GM23248 (cell line): ENCODE data around the gene SLC2A13. TPM values are rescaled to one million over a fixed set of nuclear protein-coding genes. Genes with fewer than 3 reads are reported as not detected.

ENCODE experiments used
- DNase-seq: peaks from one replicate; pipeline ENCODE4 v3.0.0-alpha.2; 2015
- H2AFZ ChIP-seq: fragments of 200-600 bp; sonication (generic); 2 replicates; pipeline ENCODE4 v1.6.1; 2016; ENCODE audit warnings: antibody characterized with exemption
- H3F3A ChIP-seq: fragments of 200-600 bp; sonication (generic); 2 replicates; pipeline ENCODE4 v1.6.1; 2016; ENCODE audit warnings: mild to moderate bottlenecking, antibody characterized with exemption, mixed run types; ENCODE audit not compliant: insufficient read depth
- H3K27ac ChIP-seq: fragments of 200-600 bp; sonication (generic); 2 replicates; pipeline ENCODE4 v1.5.1; 2016; ENCODE audit warnings: mild to moderate bottlenecking
- H3K27me3 ChIP-seq: fragments of 200-600 bp; sonication (generic); replicated peaks from 2 replicates; pipeline ENCODE4 v1.6.1; 2016; ENCODE audit warnings: mild to moderate bottlenecking; ENCODE audit not compliant: insufficient read depth
- H3K36me3 ChIP-seq: fragments of 200-600 bp; sonication (generic); 2 replicates; pipeline ENCODE4 v1.6.1; 2016; ENCODE audit warnings: low read depth, mild to moderate bottlenecking
- H3K4me1 ChIP-seq: fragments of 200-600 bp; sonication (generic); 2 replicates; pipeline ENCODE4 v1.6.1; 2016; ENCODE audit warnings: mild to moderate bottlenecking; ENCODE audit not compliant: insufficient read depth
- H3K4me2 ChIP-seq: fragments of 200-600 bp; sonication (generic); one replicate; pipeline ENCODE4 v1.6.1; 2016; ENCODE audit warnings: mild to moderate bottlenecking; ENCODE audit not compliant: unreplicated experiment
- H3K4me3 ChIP-seq: fragments of 200-600 bp; sonication (generic); 2 replicates; pipeline ENCODE4 v1.5.1; 2016; ENCODE audit warnings: mild to moderate bottlenecking
- H3K79me2 ChIP-seq: fragments of 200-600 bp; sonication (generic); 2 replicates; pipeline ENCODE4 v1.6.1; 2016; ENCODE audit warnings: mild to moderate bottlenecking; ENCODE audit not compliant: insufficient read depth
- H3K9ac ChIP-seq: fragments of 200-600 bp; sonication (generic); 2 replicates; pipeline ENCODE4 v1.6.1; 2016; ENCODE audit warnings: mild to moderate bottlenecking
- H3K9me2 ChIP-seq: fragments of 200-600 bp; sonication (generic); 2 replicates; pipeline ENCODE4 v1.6.1; 2016; ENCODE audit warnings: mixed run types, mild to moderate bottlenecking, moderate library complexity; ENCODE audit not compliant: insufficient read depth
- H3K9me3 ChIP-seq: fragments of 200-600 bp; sonication (generic); one replicate; pipeline ENCODE4 v1.6.1; 2017; ENCODE audit warnings: low read depth
- H4K20me1 ChIP-seq: fragments of 200-600 bp; sonication (generic); 2 replicates; pipeline ENCODE4 v1.6.0; 2016; ENCODE audit not compliant: insufficient read depth
- EZH2 ChIP-seq: fragments of 200-600 bp; sonication (generic); IDR thresholded peaks from 2 replicates; pipeline ENCODE4 v1.6.1; 2018; ENCODE audit warnings: antibody characterized with exemption, mild to moderate bottlenecking; ENCODE audit not compliant: insufficient read depth, poor library complexity, severe bottlenecking
- EZH2phosphoT487 ChIP-seq: fragments of 200-600 bp; sonication (generic); IDR thresholded peaks from 2 replicates; pipeline ENCODE4 v1.6.1; 2018; ENCODE audit warnings: antibody characterized with exemption, moderate library complexity, mild to moderate bottlenecking, low read depth; ENCODE audit not compliant: insufficient read depth
- WGBS, 2 experiments: methylation state at CpG; one replicate each; pipeline ENCODE4 v1.1.6; 2015 to 2017; ENCODE audit warnings: low lambda C conversion rate in 2 of 2, low coverage in 1 of 2; ENCODE audit errors: missing lambda C conversion rate in 2 of 2; 5-methylcytosine and 5-hydroxymethylcytosine counted together
- in situ Hi-C: fragments of 300-500 bp; cut with MboI; formaldehyde crosslinking; loops from 2 replicates; pipeline ENCODE4 v1.15.0; 2020
- polyA plus RNA-seq: library from polyadenylated mRNA; unstranded; fragments of >200 nt; fragmentation: Nextera tagmentation; extraction: Ambion mirVana; gene quantifications from 2 replicates; pipeline ENCODE4 v1.2.1, GENCODE V29; 2016
- total RNA-seq: library from RNA; depleted of rRNA; stranded (reverse); fragments of >200 nt; shearing (Covaris generic); gene quantifications from 2 replicates; pipeline ENCODE4 v1.2.3, GENCODE V29; 2014

Gene SLC2A13
- total and polyA plus RNA-seq, 2 experiments from 2014 or later, result 3.3 to 9.2 TPM

GRCh38 chr12:40045656-40046055, 60.2 kb downstream of the SLC2A13 start:
- Histone ChIP-seq H3K27me3 (no peaks in the 10 kb centered on the region), H2AFZ (no peak overlapping the region), H3K9me3 (no peaks in the 10 kb centered on the region), H3F3A (no peaks in the 10 kb centered on the region), H3K36me3 (no peaks in the 10 kb centered on the region), H3K4me1 (no peaks in the 10 kb centered on the region), H4K20me1 (no peaks in the 10 kb centered on the region), H3K4me2 (no peak overlapping the region), H3K4me3 (no peak overlapping the region), H3K79me2 (no peaks in the 10 kb centered on the region), H3K9me2 (no peaks in the 10 kb centered on the region), H3K27ac (no peak overlapping the region), H3K9ac (no peak overlapping the region)
- no peak for DNase-seq
- TF ChIP-seq EZH2phosphoT487 (no peak), EZH2 (no peak)
- 72 to 86% methylated on average over 2 of the region's 2 CpGs for WGBS, 2 experiments
- in situ Hi-C loops, result no loop called here

- H3K4me2 ChIP-seq, result no peak overlapping the region
- DNase-seq, result no peak
- H3K4me3 ChIP-seq, result no peak overlapping the region
- H3K9me3 ChIP-seq, result no peaks in the 10 kb centered on the region
- H4K20me1 ChIP-seq, result no peaks in the 10 kb centered on the region
- no peaks in the 10 kb centered on the region for H3K79me2 ChIP-seq
- no peaks in the 10 kb centered on the region for H3K27me3 ChIP-seq
- no peaks in the 10 kb centered on the region for H3K4me1 ChIP-seq
- no peak overlapping the region for H3K27ac ChIP-seq
- in situ Hi-C loops, result no loop called here
- no peaks in the 10 kb centered on the region for H3K9me2 ChIP-seq
- no peak for TF ChIP-seq EZH2
- no peaks in the 10 kb centered on the region for H3F3A ChIP-seq
- no peak overlapping the region for H2AFZ ChIP-seq
- no peak overlapping the region for H3K9ac ChIP-seq
- H3K36me3 ChIP-seq, result no peaks in the 10 kb centered on the region
These were observed 61.5 kb downstream of the SLC2A13 start for GRCh38 chr12:40044396-40044795.

DNA sequence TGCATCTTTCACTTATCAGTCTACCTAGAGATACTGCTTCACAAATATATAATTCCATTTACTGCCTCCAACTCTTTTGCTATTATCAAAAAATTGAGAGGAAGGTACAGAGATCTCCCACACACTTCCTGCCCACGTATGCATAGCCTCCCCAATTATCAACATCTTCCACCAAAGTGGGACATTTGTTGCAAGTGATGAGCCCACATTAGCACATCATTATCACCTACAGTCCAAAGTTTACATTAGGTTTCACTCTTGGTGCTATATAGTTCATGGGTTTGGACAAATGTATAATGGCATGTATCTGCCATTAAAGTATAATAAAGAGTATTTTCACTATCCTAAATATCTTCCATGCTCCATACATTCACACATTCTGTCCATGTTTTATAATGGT, 66.3 kb downstream of the SLC2A13 start:
- 86 to 97% methylated on average over 1 of the region's 1 CpG for WGBS, 2 experiments
- Histone ChIP-seq H3K4me1 (no peaks in the 10 kb centered on the region; the same call in 1 of the 2 replicates), H2AFZ (no peak overlapping the region), H3K27me3 (no peaks in the 10 kb centered on the region), H3K9me2 (no peaks in the 10 kb centered on the region), H3K36me3 (no peaks in the 10 kb centered on the region), H3K9ac (no peak overlapping the region), H3K27ac (no peak overlapping the region), H3K4me3 (no peak overlapping the region), H3K4me2 (no peak overlapping the region), H4K20me1 (no peaks in the 10 kb centered on the region), H3F3A (no peaks in the 10 kb centered on the region), H3K79me2 (no peaks in the 10 kb centered on the region), H3K9me3 (no peaks in the 10 kb centered on the region)
- no peak for TF ChIP-seq EZH2phosphoT487
- no peak for TF ChIP-seq EZH2
- in situ Hi-C loops, result no loop called here
- no peak for DNase-seq

DNA sequence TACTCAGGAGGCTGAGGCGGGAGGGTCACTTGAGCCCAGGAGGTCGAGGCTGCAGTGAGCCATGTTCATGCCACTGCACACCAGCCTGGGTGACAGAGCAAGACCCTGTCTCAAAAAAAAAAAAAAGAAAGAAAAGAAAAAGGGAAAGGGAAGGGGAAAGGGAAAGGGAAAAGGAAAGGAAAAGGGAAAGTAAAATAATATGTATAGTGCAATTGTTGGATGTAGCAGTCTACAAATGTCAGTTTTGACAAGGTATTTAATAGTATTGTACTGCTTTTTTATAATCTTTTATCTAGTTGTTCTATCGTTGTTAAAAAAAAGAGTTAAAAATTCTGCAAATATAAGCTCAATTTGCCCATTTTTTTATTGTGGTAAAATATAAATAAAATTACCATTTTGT, 67.3 kb downstream of the SLC2A13 start:
- Histone ChIP-seq H3K9ac (no peak overlapping the region), H3K4me3 (no peak overlapping the region), H4K20me1 (no peaks in the 10 kb centered on the region), H3K79me2 (no peaks in the 10 kb centered on the region), H3K9me2 (no peaks in the 10 kb centered on the region), H3K9me3 (no peaks in the 10 kb centered on the region), H2AFZ (no peak overlapping the region), H3K36me3 (no peaks in the 10 kb centered on the region), H3K4me1 (no peaks in the 10 kb centered on the region; the same call in 1 of the 2 replicates), H3K27ac (no peak overlapping the region), H3K27me3 (no peaks in the 10 kb centered on the region), H3F3A (no peaks in the 10 kb centered on the region), H3K4me2 (no peak overlapping the region)
- TF ChIP-seq EZH2phosphoT487 (no peak), EZH2 (no peak)
- no peak for DNase-seq
- in situ Hi-C loops, result no loop called here
- 85 to 88% methylated on average over 3 of the region's 3 CpGs for WGBS, 2 experiments

DNA sequence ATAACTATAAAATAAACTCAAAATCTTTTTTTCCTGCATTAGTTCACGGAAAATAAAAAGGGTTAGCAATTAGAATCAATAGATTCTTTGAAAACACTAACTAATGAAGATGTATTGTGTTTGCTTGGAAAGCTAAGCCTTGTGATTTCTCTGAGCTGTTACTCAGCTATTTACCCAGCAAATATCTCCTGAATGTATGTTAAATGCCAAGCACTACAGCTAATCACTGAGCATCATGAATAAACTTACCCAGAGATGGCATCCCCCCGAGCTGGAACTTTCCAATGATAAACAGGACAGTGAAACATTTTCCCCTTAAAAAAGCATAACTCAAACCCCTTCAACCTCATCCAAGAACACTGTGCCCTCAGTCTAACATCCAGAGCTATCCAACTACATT, 71.2 kb downstream of the SLC2A13 start:
- no peak overlapping the region for H2AFZ ChIP-seq
- no peak overlapping the region for H3K4me2 ChIP-seq
- DNase-seq, result peak; percentile 23
- H3K9me3 ChIP-seq, result no peaks in the 10 kb centered on the region
- WGBS, 2 experiments, result 38 to 39% methylated on average over 2 of the region's 2 CpGs
- H3K27ac ChIP-seq, result no peak overlapping the region
- H3K4me3 ChIP-seq, result no peak overlapping the region
- H3K36me3 ChIP-seq, result no peaks in the 10 kb centered on the region
- H3K4me1 ChIP-seq, result no peaks in the 10 kb centered on the region; the same call in 1 of the 2 replicates
- H3K79me2 ChIP-seq, result no peaks in the 10 kb centered on the region
- H3F3A ChIP-seq, result no peaks in the 10 kb centered on the region
- no peak overlapping the region for H3K9ac ChIP-seq
- H3K27me3 ChIP-seq, result no peaks in the 10 kb centered on the region
- no peaks in the 10 kb centered on the region for H4K20me1 ChIP-seq
- in situ Hi-C loops, result no loop called here
- H3K9me2 ChIP-seq, result no peaks in the 10 kb centered on the region
- TF ChIP-seq EZH2 (no peak), EZH2phosphoT487 (no peak)
